ENCODE results near the gene RALGAPA2.
"Not testable (repeated sequence)": the region's sequence is repeated elsewhere in the genome, so short reads cannot be mapped to it uniquely, and the experiment has no call there.

Gene RALGAPA2

DNA sequence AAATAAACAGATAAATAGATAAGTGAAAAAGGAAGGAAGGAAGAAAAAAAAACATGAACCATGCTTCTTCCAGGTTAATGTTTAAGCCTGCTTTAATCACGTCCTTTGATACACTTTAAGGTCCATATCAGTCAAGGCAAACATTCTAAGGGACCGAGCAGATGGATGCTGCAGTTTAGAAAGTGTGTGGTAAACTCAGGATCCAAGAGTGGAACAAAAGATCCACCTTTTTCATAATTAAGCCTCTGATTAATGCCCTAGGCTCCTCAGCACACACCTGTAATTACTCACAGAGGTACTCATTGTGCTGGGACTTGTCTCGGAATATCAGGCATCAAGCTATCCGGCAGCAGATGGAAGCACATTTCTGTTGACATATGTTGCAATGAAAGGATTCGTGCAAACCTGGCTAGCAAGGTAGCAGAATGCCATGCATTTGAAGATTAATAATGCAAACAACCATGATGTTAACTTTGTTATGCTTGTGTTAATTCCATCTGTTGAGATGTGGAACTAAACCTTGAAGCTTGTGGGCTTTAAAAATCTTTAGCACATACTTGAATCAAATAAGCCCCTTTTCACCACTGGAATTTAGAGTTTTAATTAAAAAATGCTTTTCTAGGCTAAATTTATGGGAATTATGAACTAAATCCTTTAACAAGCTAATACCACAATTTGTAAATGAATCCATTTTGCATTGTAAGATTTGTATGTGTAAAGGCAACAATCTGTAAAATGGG lies 163.7 kb downstream of the RALGAPA2 start:
- no peak for DNase-seq (ENCODE audit: extremely low read depth in 1 of 2, low read depth in 1 of 2)

DNA sequence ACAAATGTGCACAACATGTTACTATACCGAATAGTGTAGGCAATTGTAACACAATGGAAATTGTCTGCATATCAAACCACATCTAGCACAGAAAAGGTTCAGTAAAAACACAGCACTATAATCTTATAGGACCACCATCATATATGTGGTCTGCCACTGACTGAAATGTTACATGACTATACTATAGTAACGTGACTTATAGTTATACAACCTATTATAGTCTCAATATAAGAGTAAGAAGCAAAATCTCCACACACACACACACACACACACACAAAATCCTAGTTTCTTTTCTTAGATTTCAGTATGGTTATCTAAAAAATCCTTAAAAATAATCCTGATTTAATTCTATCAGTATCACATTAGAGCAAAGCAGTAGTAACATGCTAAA lies 164.6 kb downstream of the RALGAPA2 start:
- DNase-seq (ENCODE audit: extremely low read depth in 1 of 2, low read depth in 1 of 2): no peak

DNA sequence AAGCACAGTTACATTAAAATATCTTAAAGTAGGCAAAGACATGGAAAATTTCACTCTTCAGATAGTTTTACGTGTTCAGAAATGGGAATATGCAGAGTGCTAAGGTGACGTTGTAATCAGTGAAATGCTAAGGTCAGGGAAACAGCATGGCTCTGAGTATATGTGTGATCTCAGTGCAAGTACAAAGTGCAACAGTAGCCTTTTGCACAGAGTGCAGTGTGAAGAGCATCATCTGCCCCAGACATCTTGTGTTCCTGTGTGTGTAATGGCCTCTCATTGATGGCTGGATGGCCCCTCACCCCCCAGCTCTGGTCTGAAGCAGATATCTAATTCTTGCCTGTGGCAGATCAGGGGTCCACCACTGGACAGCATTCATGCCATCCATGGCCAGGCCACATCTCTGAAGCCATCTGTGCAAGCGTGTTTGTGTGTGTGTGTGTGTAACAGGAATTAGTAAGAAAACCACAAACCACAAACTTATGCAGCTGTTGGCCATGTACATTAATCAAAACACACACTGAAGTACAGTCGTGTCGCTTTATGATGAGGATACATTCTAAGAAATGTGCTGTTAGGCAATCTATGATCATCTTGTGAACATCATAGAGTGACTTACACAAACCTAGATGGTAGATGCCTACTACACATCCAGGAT lies 165.1 kb downstream of the RALGAPA2 start:
- no peak for DNase-seq (ENCODE audit: extremely low read depth in 1 of 2, low read depth in 1 of 2)

DNA sequence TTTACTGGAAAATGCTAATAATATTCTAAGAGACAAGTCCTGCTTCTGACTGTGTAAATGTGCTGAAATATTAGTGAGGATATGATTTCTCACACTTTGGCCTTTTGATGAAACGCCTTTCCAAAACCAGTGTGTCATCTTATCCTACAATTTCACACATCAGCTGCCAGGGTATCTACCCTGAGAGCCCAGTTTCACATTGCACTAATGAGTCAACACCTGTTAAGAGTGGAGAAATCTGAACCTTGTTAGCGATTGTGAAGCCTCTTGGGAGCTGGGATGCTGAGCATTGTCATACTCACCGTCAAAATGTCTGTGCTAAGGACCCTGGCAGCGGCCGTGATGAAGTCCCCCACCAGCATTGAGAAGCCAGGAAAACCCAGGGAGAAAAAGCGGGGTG lies 166.0 kb downstream of the RALGAPA2 start:
- no peak for DNase-seq (ENCODE audit: extremely low read depth in 1 of 2, low read depth in 1 of 2)

DNA sequence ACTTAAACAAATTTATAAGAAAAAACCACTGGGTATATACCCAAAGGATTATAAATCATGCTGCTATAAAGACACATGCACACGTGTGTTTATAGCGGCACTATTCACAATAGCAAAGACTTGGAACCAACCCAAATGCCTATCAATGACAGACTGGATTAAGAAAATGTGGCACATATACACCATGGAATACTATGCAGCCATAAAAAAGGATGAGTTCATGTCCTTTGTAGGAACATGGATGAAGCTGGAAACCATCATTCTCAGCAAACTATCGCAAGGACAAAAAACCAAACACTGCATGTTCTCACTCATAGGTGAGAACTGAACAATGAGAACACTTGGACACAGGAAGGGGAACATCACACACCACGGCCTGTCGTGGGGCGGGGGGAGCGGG lies 169.1 kb downstream of the RALGAPA2 start:
- DNase-seq (ENCODE audit: extremely low read depth in 1 of 2, low read depth in 1 of 2): not testable (repeated sequence)

DNA sequence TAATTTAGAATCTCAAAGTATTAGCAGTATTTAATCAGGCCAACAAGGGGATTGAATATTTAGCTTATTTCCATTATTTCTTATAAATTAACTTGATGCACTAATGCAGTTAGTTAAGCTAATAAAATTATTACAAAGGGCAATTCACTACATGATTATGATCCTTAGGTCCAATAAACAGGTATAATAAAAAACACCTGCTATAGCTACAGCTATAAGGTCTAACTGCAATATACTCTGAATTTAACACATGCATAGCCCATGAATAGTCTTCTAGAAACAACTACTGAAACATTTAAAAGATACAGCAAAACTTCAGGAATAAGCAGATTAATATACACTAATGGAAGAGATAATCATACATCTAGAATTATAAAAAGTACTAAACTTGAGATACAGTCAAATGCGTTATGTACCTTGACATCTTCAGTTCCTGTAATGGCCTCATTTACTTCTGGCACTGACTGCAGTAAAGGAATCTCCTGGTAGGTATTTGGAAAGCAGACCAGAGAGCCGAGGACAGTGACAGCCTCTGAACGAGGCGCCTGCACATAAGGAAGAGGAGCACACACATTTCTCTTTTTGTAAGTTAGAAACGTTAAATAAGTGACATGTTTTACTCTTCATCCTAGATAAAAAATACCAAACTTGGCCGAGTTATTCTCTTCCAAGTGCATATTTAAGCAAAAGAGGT lies 176.1 kb downstream of the RALGAPA2 start:
- DNase-seq (ENCODE audit: extremely low read depth in 1 of 2, low read depth in 1 of 2): no peak

DNA sequence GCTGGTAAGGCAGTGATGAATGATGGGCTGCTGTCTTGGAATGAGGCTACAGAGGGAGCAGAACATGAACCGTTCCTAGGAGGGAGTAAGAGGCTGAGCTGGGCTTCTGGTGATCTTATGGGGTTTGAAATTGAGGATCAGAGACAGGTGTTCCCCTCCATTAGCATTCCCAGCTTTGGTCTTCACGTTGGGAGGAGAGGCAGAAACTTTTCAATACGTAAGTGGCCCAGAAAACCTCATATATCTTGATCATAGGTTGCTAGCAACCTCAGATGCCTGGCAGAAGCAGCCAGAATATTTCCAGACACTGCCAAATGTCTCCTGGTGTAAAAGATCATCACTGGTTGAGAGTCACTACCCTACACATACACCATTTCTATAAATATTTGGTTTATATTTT lies 177.4 kb downstream of the RALGAPA2 start:
- DNase-seq (ENCODE audit: extremely low read depth in 1 of 2, low read depth in 1 of 2): no peak

DNA sequence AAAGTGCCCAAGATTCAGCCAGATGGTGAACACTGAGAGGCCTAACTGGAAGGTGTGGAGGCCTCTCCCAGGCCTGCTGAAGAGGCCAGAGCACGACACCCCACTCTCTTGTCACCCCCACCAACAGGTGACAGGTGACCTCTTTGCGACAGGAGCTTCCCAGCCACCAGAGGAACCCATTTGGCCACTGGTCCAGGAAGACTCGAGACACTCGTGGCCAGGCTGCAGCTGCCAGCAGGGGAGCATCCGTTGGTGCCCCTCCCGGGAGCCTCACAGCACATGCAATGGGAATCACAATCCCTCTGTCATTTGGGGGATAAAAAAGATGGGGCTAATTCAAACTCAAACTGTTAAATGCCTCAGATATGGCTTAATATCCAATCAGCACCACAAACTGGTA lies 181.2 kb downstream of the RALGAPA2 start:
- no peak for DNase-seq (ENCODE audit: extremely low read depth in 1 of 2, low read depth in 1 of 2)

DNA sequence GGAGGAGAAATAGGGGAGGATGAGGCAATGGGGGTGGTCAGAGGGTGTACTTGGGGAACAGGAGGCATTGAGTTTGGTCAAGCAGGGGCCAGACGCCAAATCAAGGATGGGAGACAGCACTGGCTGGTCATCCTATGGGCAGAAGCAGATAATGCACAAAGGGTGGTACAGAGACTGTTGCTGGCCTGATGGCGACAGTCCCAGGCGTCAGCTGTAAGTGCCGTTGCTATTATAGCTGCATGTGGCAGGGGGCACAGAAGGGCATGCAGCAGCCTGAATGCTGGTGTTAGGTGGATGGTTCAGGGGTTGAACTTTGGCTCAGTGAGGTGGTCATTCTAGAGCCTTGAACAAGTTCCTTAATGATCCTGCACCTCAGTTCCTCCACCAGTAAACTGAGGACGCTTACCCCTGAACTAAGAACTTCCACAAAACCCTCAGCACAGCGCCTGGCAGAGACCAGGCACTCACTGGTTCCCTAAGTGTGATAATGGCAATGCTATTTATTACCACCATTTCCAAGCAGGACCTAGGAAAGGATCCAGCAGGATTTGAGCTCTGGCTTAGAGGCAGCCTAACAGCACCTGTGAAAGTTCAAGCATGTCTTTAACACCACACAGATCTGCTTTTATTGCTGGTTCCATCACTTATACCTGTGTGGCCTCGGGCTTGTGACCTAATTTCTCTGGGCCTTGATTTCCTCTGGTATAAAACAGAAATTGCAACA lies 181.9 kb downstream of the RALGAPA2 start:
- DNase-seq (ENCODE audit: extremely low read depth in 1 of 2, low read depth in 1 of 2): no peak

DNA sequence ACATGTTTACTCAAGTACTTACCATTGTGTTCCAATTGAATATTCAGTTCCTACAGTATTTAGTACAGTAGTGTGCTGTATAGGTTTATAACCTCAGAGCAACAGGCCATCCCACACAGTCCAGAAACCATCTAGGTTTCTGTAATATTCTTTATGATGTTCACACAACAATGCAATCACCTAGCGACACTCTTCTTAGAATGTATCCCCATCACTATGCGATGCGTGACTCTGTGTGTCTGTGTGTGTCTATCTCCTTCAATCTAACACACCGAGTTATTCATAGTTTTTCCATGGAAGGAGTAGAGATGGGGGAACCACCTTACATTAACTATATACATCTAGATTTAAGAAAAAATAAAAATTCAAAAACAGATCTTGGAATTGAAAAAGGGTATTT lies 182.8 kb downstream of the RALGAPA2 start:
- no peak for DNase-seq (ENCODE audit: extremely low read depth in 1 of 2, low read depth in 1 of 2)

DNA sequence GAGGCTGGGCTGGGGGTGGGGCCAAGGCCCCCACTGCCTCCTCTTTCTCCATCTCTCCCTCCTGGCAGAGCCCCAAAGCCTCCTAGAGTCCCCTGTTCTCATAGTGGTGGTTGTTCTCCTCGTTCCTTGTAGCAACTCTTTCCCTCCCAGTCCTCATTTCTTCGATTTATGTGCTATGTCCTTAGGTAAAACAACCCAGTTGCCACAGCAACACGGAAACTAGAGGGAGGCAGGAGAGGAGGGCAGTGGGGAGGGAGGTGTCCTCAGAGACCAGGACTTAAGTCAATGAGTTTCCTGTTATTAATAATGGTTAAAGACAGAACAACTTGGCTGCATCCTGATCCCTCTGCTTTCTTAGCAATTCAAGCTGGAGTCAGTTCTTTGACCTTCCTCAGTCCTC lies 183.6 kb downstream of the RALGAPA2 start:
- DNase-seq (ENCODE audit: extremely low read depth in 1 of 2, low read depth in 1 of 2): no peak

DNA sequence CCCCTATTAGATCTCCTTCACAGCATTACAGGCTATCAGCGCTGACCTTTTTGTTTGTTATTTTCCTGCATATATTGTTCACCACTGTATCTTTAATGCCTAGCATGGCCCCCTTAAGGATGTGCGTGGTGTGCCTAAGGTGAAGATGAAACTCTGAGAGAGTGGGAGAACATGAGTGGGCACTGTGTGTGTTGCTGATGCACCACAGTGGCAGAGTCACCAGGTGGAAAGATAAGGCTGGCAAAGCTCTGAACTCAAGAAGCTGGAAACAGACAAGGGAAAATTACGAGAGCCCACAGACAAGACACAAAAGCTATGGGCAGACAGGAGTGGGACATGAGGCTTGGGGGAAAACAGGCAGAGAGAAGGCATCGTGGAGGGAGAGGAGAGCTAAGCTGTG lies 184.8 kb downstream of the RALGAPA2 start:
- no peak for DNase-seq (ENCODE audit: extremely low read depth in 1 of 2, low read depth in 1 of 2)

DNA sequence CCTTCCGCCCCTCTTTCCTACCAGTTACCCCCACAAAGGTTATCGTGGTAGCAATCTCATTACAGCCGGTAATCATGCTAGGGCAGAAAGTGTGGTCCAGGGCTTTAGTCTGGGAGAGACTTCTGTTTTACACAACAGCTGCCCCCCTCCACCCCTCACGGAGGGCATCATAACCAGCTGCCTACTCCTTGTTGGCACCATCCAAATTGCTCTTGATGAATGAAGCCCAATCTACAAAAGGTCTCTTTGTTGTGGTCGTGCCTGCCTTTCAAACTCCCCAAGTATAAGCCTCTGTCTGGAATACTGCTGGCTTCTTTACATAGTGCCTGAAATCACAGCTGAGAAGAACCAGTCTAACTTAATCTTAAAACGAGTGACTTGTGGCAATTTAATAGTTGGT lies 186.7 kb downstream of the RALGAPA2 start:
- no peak for DNase-seq (ENCODE audit: extremely low read depth in 1 of 2, low read depth in 1 of 2)

DNA sequence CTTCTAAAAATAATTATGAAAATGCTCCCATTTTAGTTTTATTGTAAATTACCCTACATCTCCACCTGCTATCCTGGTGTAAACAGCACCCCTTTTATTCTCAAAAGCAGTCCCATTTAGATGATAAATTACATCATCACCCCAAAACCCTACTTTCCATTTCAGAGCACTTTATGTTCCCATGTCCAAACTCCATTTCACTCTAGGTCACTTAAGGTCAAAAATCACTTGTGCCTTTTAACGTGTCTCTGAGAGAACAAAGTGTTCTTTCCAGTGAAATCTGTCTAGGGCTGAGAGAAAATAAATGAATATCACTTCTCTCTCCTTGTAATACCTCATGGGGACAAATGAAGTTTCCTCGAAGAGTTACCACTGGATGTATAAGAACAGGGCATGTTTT lies 187.2 kb downstream of the RALGAPA2 start:
- DNase-seq (ENCODE audit: extremely low read depth in 1 of 2, low read depth in 1 of 2): no peak

DNA sequence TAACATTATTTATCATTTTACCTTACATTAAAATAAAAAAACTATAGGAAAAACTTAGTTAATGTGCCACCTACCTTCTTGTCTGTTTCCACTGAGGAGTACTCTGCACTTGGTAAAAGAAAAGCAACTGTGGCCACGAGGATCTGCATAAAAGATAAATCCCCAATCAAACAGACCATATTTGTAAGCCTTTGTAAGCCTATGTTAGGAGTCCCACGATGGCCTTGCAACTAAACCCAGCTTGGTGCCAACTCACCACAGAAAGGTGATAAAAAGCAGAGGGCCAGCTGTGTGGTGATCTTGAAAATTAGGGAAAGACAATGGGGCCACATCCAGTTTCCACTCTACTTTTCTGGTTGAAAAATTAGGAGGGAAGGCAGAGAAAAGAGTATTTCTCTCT lies 187.7 kb downstream of the RALGAPA2 start:
- DNase-seq (ENCODE audit: extremely low read depth in 1 of 2, low read depth in 1 of 2): no peak

DNA sequence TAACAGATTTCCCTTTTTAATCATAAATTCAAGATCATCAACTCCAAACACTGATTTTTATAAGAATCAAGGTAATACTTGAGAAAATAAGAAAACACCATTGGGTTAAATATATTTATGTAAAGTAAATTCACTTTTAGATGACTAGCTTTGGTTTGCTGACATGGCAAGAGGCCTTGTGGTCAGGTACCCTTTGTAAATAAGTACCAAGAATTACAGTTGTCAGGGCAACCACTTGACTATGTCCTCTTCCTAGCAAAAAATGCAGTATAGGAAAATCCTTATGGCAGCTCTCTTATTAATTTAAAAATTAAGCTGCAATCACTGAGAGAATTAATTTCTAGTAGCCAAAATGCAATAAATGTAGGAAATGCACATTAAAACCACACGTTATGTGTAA lies 190.7 kb downstream of the RALGAPA2 start:
- DNase-seq (ENCODE audit: extremely low read depth in 1 of 2, low read depth in 1 of 2): no peak

DNA sequence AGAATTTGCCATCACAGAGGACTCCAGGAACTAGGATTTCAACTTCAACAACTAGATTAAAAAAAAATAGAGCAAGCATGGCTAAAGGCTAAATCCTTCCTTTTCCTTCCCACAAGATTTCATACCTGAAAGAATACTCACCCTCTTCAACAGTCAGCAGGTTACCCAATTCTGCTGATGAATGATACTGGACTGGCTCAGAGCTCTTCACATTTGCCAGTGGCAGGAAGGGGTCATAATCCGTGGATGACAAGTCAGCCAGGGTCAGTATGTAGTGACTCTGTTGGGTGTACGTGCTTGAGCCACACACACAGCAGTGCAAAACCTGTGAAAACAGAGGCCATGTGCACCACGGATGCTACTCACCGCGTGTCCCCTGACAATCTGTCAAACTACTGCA lies 191.7 kb downstream of the RALGAPA2 start:
- DNase-seq (ENCODE audit: extremely low read depth in 1 of 2, low read depth in 1 of 2): no peak

DNA sequence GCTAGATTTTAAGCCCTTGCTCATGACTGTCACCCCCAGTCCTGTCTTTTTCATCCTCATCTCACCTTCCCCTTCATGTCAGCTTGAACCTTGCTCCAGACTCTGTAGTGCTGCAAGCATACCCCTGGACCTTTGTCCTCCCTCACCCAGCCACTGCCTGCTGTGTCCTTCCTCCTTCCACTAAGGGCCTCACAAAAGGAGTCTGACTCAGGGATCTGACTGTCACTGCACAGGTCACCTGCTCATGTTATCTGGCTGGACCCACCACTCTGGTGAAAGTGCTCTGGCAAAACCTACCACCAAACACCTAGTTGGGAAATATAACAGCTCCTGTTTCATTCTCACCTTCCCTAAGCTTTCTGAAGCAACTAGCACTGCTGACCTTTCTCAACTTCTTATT lies 193.2 kb downstream of the RALGAPA2 start:
- DNase-seq (ENCODE audit: extremely low read depth in 1 of 2, low read depth in 1 of 2): no peak

DNA sequence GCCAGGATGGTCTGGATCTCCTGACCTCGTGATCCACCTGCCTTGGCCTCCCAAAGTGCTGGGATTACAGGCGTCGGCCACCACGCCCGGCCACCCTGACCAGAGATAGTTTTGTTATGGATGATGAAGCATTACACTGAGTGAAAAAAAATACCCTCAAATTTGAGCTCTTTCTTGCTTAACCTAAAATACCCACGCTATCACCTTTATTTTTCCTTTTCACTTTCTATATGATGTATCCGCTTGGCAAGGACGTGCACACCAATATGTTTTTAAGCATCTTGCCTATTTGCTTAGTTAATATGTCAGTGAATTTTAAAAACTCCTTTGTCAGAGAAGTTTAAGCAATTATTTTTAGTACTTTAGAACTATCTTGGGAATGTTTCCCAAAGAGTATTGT lies 194.2 kb downstream of the RALGAPA2 start:
- no peak for DNase-seq (ENCODE audit: extremely low read depth in 1 of 2, low read depth in 1 of 2)

DNA sequence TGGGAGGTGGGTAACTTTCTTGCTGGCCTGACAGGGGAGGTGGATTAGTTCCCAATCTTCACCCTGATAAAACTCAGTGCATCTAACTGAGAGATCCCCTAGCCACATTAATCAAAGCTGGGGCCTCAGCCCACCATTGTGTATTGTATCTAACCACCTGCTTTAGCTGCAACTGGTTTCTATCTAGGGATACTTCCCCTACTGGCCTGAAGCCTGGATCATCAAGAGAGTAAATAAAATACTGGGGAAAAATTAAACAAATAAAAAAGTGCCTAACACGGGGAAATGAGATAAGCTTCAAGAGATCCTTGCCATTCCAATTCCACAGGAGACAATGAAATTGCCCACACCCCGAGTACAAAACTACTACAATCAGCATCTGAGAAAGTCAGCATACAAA lies 195.1 kb downstream of the RALGAPA2 start:
- DNase-seq (ENCODE audit: extremely low read depth in 1 of 2, low read depth in 1 of 2): no peak

DNA sequence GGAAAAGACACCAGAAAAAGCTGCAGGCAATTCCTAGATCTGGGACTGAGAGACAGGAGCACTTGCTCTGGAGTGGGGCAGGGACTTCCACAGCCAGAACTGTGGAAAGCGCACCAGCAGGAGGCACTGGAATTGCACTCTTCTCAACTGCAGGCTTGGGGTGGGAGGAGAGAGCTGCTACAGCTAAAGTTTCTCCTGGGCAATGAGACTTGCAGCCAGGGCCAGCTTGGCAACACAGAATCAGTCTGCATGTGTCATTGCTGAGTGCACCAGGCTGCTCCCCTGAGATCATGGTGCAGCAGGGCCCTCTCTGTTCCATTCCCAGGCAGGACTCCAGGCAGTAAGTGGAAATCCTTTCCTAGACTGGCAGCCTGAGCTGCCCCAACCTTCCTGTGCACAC lies 198.7 kb downstream of the RALGAPA2 start:
- no peak for DNase-seq (ENCODE audit: extremely low read depth in 1 of 2, low read depth in 1 of 2)

DNA sequence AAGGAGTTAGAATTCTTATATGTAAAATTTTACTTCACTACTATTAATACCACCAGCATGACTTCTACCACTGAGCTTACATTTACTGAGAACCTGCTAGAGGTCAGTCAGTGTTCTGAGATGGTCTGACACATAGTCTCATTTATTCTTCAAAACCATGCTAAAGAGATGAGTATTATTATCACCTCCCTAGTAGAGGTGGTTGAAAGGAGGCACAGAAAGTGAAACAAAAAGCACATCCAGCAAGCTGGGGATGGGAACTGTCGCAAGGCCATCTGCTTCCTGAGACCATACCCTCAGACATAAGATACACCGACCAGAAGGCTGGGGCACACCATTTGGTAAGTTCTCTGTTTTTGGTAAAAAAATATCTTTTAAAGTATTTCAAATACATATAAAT lies 206.9 kb downstream of the RALGAPA2 start:
- no peak for DNase-seq (ENCODE audit: extremely low read depth in 1 of 2, low read depth in 1 of 2)
